OCI-LY3 (cell line): ENCODE measurements around the gene TEX14.

Source experiments
- H2AFZ ChIP-seq: fragments of 200-600, 300-600 bp; shearing (Covaris generic); 2 replicates; pipeline ENCODE4 v1.6.0; 2014; ENCODE audit warnings: antibody characterized with exemption, low read depth, low read length
- H3K27ac ChIP-seq: fragments of 200-600, 300-600 bp; sonication (generic); 2 replicates; pipeline ENCODE4 v1.5.1; 2014; ENCODE audit warnings: mild to moderate bottlenecking, low read length, moderate library complexity, mixed read lengths
- H3K27me3 ChIP-seq: fragments of 200-600, 300-600 bp; sonication (generic); 2 replicates; pipeline ENCODE4 v1.6.1; 2014; ENCODE audit warnings: low read depth, low read length, mixed read lengths
- H3K36me3 ChIP-seq: fragments of 200-600, 300-600 bp; sonication (generic); replicated peaks from 2 replicates; pipeline ENCODE3; 2014; ENCODE audit warnings: low read depth, low read length, mixed read lengths
- H3K4me1 ChIP-seq: fragments of 300-600, 200-600 bp; sonication (generic); 2 replicates; pipeline ENCODE4 v1.6.1; 2014; ENCODE audit warnings: low read length, mixed read lengths
- H3K4me2 ChIP-seq: fragments of 200-600, 300-600 bp; sonication (generic); 2 replicates; pipeline ENCODE4 v1.6.1; 2014; ENCODE audit warnings: low read length, mixed read lengths
- H3K4me3 ChIP-seq: fragments of 300-600, 200-600 bp; sonication (generic); 2 replicates; pipeline ENCODE4 v1.5.1; 2014; ENCODE audit warnings: antibody characterized with exemption, mild to moderate bottlenecking, low read length, moderate library complexity
- H3K79me2 ChIP-seq: fragments of 300-600, 200-600 bp; shearing (Covaris generic); 2 replicates; pipeline ENCODE4 v1.6.1; 2014; ENCODE audit warnings: mild to moderate bottlenecking, low read length, mixed read lengths
- H3K9ac ChIP-seq: fragments of 300-600, 200-600 bp; shearing (Covaris generic); 2 replicates; pipeline ENCODE4 v1.6.0; 2014; ENCODE audit warnings: mild to moderate bottlenecking, low read length, moderate library complexity
- H3K9me3 ChIP-seq: fragments of 200-600, 300-600 bp; shearing (Covaris generic); 2 replicates; pipeline ENCODE4 v1.6.1; 2014; ENCODE audit warnings: low read length, mixed read lengths; ENCODE audit not compliant: insufficient read depth
- H4K20me1 ChIP-seq: fragments of 200-600, 300-600 bp; sonication (generic); 2 replicates; pipeline ENCODE4 v1.6.1; 2016; ENCODE audit warnings: low read length, mixed read lengths; ENCODE audit not compliant: insufficient read depth
- EZH2phosphoT487 ChIP-seq: fragments of 200-600 bp; shearing (Covaris generic); IDR thresholded peaks from 2 replicates; pipeline ENCODE4 v1.6.1; 2018; ENCODE audit warnings: antibody characterized with exemption, mixed run types, low read depth
- TF ChIP-seq, protein P1 (sequence below): fragments of 200-600, 300-600 bp; sonication (generic); IDR thresholded peaks from 2 replicates; pipeline ENCODE4 v1.5.1; 2014; ENCODE audit warnings: antibody characterized with exemption, low read length, low read depth

The TEX14 gene

DNA sequence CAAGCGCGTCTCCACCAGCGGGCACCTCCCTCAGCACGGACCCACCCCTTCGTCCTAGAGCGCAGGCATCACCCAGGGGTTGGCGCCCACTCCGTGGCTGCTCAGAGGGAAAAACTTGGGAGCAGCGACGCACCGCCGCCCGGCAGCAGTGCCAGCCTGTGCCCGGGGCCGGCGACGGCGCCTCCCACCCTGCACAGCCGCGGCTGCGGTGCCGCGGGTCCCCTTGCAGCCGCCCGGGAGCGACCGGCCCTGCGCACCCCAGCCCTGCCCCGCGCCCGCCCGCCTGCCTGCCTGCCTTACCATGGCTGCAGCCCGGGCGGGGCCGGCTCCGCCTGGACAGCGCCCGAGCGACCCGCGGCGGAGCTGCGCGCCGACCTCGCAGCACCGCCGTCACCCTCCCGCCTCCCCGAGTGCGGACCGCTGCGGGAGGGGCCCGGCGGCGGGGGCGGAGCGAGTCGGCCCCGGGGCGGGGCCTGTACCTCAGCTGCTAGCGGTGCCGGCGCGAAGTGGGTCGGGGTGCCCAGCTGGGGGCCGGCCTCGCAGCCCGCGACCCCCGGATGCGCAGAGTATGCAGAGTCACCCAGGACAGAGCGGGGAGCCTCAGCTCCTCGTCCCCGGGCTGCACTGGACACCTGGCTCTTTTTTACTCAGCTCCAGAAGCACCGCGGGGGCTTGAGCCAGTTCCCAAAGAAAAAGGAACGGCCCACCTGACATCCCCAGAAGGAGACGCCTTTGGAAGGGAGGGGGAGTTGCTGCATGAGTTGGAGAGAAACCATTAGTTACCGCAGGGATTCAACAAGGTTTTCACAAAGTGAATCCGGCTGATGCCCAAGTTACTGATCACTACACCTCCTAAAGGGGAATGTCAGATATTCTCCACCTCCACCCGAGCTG, 159.9 kb downstream of the TEX14 start:
- H2AFZ ChIP-seq: peak overlapping the region; percentile 40; the same call in 1 of the 2 replicates
- H3K27ac ChIP-seq: no peak overlapping the region
- H3K27me3 ChIP-seq: peaks cover 27% of the 10 kb centered on the region
- H3K79me2 ChIP-seq: no peaks in the 10 kb centered on the region
- peak overlapping the region; percentile 34; the same call in 1 of the 2 replicates for H3K9ac ChIP-seq
- peak overlapping the region; percentile 78 for H3K4me3 ChIP-seq
- H3K9me3 ChIP-seq: no peaks in the 10 kb centered on the region
- H3K4me2 ChIP-seq: peak overlapping the region; percentile 91
- H3K36me3 ChIP-seq: no peaks in the 10 kb centered on the region
- peaks cover 25% of the 10 kb centered on the region for H3K4me1 ChIP-seq
- no peaks in the 10 kb centered on the region for H4K20me1 ChIP-seq
- TF ChIP-seq, protein P1, sequence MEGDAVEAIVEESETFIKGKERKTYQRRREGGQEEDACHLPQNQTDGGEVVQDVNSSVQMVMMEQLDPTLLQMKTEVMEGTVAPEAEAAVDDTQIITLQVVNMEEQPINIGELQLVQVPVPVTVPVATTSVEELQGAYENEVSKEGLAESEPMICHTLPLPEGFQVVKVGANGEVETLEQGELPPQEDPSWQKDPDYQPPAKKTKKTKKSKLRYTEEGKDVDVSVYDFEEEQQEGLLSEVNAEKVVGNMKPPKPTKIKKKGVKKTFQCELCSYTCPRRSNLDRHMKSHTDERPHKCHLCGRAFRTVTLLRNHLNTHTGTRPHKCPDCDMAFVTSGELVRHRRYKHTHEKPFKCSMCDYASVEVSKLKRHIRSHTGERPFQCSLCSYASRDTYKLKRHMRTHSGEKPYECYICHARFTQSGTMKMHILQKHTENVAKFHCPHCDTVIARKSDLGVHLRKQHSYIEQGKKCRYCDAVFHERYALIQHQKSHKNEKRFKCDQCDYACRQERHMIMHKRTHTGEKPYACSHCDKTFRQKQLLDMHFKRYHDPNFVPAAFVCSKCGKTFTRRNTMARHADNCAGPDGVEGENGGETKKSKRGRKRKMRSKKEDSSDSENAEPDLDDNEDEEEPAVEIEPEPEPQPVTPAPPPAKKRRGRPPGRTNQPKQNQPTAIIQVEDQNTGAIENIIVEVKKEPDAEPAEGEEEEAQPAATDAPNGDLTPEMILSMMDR: no peak
- TF ChIP-seq EZH2phosphoT487: no peak

DNA sequence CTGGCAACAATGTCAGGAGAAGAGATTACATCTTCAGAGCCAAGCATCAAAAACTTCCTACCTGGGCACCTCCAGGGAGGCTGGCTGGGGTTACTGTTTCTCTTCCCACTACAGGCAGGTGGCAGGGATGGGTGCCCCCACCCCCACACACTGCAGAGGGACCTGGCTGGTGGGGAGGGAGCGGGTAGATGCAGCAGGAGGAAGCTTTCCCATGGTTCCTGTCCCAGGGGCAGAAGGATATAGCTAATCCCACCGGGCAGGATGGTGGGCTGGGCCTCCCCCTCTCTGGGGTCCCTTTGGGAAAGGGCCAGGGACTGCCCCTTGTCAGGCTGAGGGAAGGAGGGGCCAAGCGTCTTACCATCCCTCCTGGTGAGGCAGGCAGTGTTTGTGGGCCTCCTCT, 160.7 kb downstream of the TEX14 start:
- H3K27ac ChIP-seq: no peak overlapping the region
- H3K4me3 ChIP-seq: peak overlapping the region; percentile 78
- no peaks in the 10 kb centered on the region for H4K20me1 ChIP-seq
- peaks cover 23% of the 10 kb centered on the region for H3K27me3 ChIP-seq
- H3K79me2 ChIP-seq: no peaks in the 10 kb centered on the region
- H3K9me3 ChIP-seq: no peaks in the 10 kb centered on the region
- peak overlapping the region; percentile 91 for H3K4me2 ChIP-seq
- H3K36me3 ChIP-seq: no peaks in the 10 kb centered on the region
- peak overlapping the region; percentile 34; the same call in 1 of the 2 replicates for H3K9ac ChIP-seq
- H3K4me1 ChIP-seq: peaks cover 30% of the 10 kb centered on the region
- peak overlapping the region; percentile 40; the same call in 1 of the 2 replicates for H2AFZ ChIP-seq
- no peak for TF ChIP-seq EZH2phosphoT487
- TF ChIP-seq, protein P1: no peak

DNA sequence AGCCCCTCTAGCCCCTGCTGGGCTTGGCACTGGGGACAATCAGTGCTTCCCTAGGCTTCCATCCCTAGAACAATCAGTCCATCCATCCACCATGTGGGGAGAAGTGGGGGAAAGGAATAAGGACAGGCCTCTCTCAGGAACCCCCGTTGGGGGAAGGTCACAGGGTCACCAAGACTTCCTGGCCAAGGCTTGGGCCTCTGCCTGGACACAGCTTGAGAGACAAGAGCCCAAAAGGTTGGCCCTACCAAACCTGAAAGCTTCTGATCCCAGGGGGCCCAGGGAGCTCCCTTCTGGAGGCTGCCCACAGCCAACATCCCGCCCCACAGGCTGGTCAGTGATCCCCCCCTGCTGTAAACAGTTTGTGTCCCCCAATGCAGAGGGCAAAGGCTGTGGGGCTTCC, 161.2 kb downstream of the TEX14 start:
- Histone ChIP-seq H3K79me2 (no peaks in the 10 kb centered on the region), H3K36me3 (no peaks in the 10 kb centered on the region), H2AFZ (no peak overlapping the region), H3K4me3 (no peak overlapping the region), H3K27ac (no peak overlapping the region), H3K4me2 (no peak overlapping the region), H4K20me1 (no peaks in the 10 kb centered on the region), H3K4me1 (peaks cover 30% of the 10 kb centered on the region), H3K9ac (no peak overlapping the region), H3K9me3 (no peaks in the 10 kb centered on the region), H3K27me3 (peaks cover 23% of the 10 kb centered on the region)
- TF ChIP-seq, protein P1: no peak
- TF ChIP-seq EZH2phosphoT487: no peak

DNA sequence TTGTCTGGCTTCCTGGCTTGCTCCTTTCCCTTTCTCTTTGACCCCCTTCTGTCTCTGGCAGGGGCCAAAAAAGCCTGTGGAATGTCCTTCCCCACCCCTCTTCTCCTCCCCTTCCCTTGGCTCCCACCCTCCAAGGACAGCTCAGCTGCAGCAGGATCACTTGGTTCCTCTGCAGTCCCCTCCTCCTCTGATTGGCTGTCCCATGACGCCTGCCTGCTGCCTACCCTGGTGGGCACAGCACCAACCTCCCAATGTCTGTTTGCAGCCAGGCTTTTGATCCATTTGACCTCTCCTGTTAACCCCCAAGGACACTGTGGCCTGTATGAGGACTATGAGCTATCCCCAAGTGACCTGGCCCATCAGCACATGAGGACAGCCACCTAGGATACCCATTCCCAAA, 162.6 kb downstream of the TEX14 start:
- Histone ChIP-seq H4K20me1 (no peaks in the 10 kb centered on the region), H3K9ac (no peak overlapping the region), H3K27ac (no peak overlapping the region), H2AFZ (no peak overlapping the region), H3K4me2 (no peak overlapping the region), H3K4me1 (peaks cover 26% of the 10 kb centered on the region), H3K79me2 (no peaks in the 10 kb centered on the region), H3K27me3 (peaks cover 15% of the 10 kb centered on the region), H3K4me3 (no peak overlapping the region), H3K9me3 (no peaks in the 10 kb centered on the region), H3K36me3 (no peaks in the 10 kb centered on the region)
- no peak for TF ChIP-seq EZH2phosphoT487
- TF ChIP-seq, protein P1: no peak
